ENCODE data around the gene GAB2. TPM values are rescaled to one million over a fixed set of nuclear protein-coding genes. Genes with fewer than 3 reads are reported as not detected.

The GAB2 gene
- total and polyA plus RNA-seq, 2 of the 4 experiments (the other 2 are of a cell fraction), result 3.3 to 5.9 TPM

DNA sequence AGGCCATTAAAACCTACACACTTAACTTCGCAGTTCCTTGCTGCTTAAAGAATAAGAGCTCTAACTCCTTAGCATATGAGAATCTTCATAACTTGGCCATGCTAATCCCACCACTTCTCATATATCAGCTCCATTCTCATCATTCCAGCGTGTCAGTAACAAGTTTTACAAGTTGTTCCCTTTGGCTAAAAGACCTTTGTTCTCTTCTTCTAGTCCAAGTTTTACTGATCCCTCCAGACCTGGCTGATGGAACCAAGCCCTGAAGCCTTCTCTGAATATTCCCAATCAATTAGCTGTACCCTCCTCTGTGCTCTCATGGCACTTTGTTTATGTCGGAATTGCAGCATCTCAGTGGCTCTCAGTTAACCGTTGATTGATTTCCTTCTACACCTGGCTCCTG lies 35.8 kb downstream of the GAB2 start:
- Histone ChIP-seq H3K9me1 (ENCODE audit: insufficient read depth, low read length) (no peaks in the 10 kb centered on the region), H3K36me3 (ENCODE audit: control insufficient read depth, insufficient read depth, low read length) (peaks cover 1% of the 10 kb centered on the region; the same call in 1 of the 2 replicates), H3K9ac (ENCODE audit: low read depth, low read length) (no peak overlapping the region), H3K23ac (ENCODE audit: low read depth, low read length) (no peak overlapping the region), H3K4me1 (ENCODE audit: control insufficient read depth, insufficient read depth, low read length) (peaks cover 5% of the 10 kb centered on the region), H2AFZ (replicated peaks; ENCODE audit: low read length, poor library complexity) (no peak overlapping the region), H4K8ac (ENCODE audit: low read depth in 2 of 2, low read length in 2 of 2) (no peak overlapping the region), H3K4ac (ENCODE audit: low read depth, low read length) (no peak overlapping the region), H3K9me3 (ENCODE audit: control insufficient read depth, insufficient read depth, low read length) (peaks cover 15% of the 10 kb centered on the region), H2BK5ac (ENCODE audit: low read depth, low read length, poor library complexity, severe bottlenecking) (no peak overlapping the region), H3K79me1 (ENCODE audit: low read depth in 1 of 2, low read length in 2 of 2) (peaks cover 21 to 29% of the 10 kb centered on the region in 2 experiments), H3K56ac (ENCODE audit: extremely low read depth, insufficient read depth, low read length) (no peak overlapping the region), H3K27me3 (ENCODE audit: control insufficient read depth, insufficient read depth, low read length) (no peaks in the 10 kb centered on the region), H3K4me3 (ENCODE audit: insufficient read depth, low read depth, low read length) (no peak overlapping the region), H2BK20ac (ENCODE audit: low read depth, low read length) (no peak overlapping the region), H4K20me1 (ENCODE audit: insufficient read depth, low read length) (no peaks in the 10 kb centered on the region), H3K18ac (ENCODE audit: low read depth, low read length) (no peak overlapping the region), H2AK5ac (ENCODE audit: low read depth, low read length) (no peak overlapping the region), H3K27ac (ENCODE audit: insufficient read depth, low read length) (no peak overlapping the region), H3K4me2 (ENCODE audit: low read depth, low read length) (no peak overlapping the region; the same call in 1 of the 2 replicates), H2AK9ac (replicated peaks; ENCODE audit: low read depth, low read length, poor library complexity) (no peak overlapping the region), H2BK15ac (ENCODE audit: low read depth, low read length) (no peak overlapping the region), H4K5ac (ENCODE audit: low read depth, low read length) (no peak overlapping the region), H3K14ac (replicated peaks; ENCODE audit: low read depth, low read length) (no peak overlapping the region), H4K91ac (ENCODE audit: insufficient read depth, low read depth, low read length) (no peak overlapping the region), H2BK120ac (ENCODE audit: low read depth, low read length) (no peak overlapping the region)
- intact Hi-C loops (cut with micrococcal nuclease) (no loop called here), dilution Hi-C loops (cut with HindIII; ENCODE audit: low sequenced_read_pairs, unreplicated experiment) (no loop called here), in situ Hi-C loops (cut with MboI; ENCODE audit: low sequenced_read_pairs) (no loop called here)
- ChIA-PET CTCF (interaction anchor here (0.6 to 1.2 kb wide), 2 partner anchors 63 to 182 kb away, joined by 3 read pairs; no protein-coding TSS in a partner anchor), POLR2A (ENCODE audit: unreplicated experiment) (no interaction called here)
- no peak for DNase-seq
- TF ChIP-seq POLR2A (IDR thresholded peaks at IDR 0.05; ENCODE audit: low read depth, low read length) (no peak), RAD21 (IDR thresholded peaks at IDR 0.05; ENCODE audit: low read length) (no peak), ELK1 (IDR thresholded peaks at IDR 0.05; ENCODE audit: borderline replicate concordance, low read depth, low read length) (no peak), NFE2L2 (IDR thresholded peaks at IDR 0.05; ENCODE audit: low read depth, low read length) (no peak), FOS (IDR thresholded peaks at IDR 0.05; ENCODE audit: low read depth, low read length) (no peak), RCOR1 (IDR thresholded peaks at IDR 0.05; ENCODE audit: insufficient replicate concordance, low read length) (no peak), RFX5 (IDR thresholded peaks at IDR 0.05; ENCODE audit: low read depth, low read length) (no peak), SMC3 (IDR thresholded peaks at IDR 0.05; ENCODE audit: low read depth, low read length) (no peak), MXI1 (IDR thresholded peaks at IDR 0.05; ENCODE audit: borderline replicate concordance, low read depth, low read length) (no peak), CHD1 (IDR thresholded peaks at IDR 0.05; ENCODE audit: low read depth, low read length) (no peak), MAZ (IDR thresholded peaks at IDR 0.05; ENCODE audit: borderline replicate concordance, low read depth, low read length) (no peak), CEBPB (IDR thresholded peaks at IDR 0.05; ENCODE audit: low read depth, low read length) (no peak), MAFK (IDR thresholded peaks at IDR 0.05; ENCODE audit: low read depth, low read length) (no peak), BHLHE40 (IDR thresholded peaks at IDR 0.05; ENCODE audit: low read depth, low read length) (no peak)
- TF ChIP-seq, protein P1, sequence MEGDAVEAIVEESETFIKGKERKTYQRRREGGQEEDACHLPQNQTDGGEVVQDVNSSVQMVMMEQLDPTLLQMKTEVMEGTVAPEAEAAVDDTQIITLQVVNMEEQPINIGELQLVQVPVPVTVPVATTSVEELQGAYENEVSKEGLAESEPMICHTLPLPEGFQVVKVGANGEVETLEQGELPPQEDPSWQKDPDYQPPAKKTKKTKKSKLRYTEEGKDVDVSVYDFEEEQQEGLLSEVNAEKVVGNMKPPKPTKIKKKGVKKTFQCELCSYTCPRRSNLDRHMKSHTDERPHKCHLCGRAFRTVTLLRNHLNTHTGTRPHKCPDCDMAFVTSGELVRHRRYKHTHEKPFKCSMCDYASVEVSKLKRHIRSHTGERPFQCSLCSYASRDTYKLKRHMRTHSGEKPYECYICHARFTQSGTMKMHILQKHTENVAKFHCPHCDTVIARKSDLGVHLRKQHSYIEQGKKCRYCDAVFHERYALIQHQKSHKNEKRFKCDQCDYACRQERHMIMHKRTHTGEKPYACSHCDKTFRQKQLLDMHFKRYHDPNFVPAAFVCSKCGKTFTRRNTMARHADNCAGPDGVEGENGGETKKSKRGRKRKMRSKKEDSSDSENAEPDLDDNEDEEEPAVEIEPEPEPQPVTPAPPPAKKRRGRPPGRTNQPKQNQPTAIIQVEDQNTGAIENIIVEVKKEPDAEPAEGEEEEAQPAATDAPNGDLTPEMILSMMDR (conservative IDR thresholded peaks at IDR 0.05; ENCODE audit: low read depth, low read length), result no peak
- no TSS peak for BruUV-seq (replicated peaks)
- WGBS, 2 experiments (ENCODE audit: extremely low coverage in 2 of 2, insufficient read length in 1 of 2), result 89% methylated on average over 3 of the region's 4 CpGs; no CpG with 5 or more reads in 1 of the 2 experiments
- ATAC-seq (ENCODE audit: low read depth), result no peak

All from IMR-90 (cell line).